ENCODE measurements around the gene GAS5.
"Not testable (repeated sequence)": the region's sequence is repeated elsewhere in the genome, so short reads cannot be mapped to it uniquely, and the experiment has no call there.

Gene GAS5

DNA sequence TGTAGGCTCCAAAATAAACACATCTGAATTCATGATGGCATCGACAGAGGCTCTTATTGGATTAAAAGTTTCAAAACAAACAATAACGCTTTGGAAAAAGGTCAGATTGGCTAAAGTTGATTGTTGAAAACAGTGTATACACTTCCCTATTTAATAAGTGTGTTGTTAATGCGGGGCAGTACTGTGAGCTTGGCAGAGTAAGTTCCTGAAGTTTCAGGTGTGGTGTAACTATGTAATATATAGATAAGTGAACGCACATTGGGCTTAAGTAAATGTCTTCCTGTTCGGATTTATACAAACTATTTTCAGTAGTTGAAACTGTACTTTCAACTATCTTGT lies 1.2 kb upstream of the GAS5 start:
- DNase-seq (ENCODE audit: low spot score): no peak

DNA sequence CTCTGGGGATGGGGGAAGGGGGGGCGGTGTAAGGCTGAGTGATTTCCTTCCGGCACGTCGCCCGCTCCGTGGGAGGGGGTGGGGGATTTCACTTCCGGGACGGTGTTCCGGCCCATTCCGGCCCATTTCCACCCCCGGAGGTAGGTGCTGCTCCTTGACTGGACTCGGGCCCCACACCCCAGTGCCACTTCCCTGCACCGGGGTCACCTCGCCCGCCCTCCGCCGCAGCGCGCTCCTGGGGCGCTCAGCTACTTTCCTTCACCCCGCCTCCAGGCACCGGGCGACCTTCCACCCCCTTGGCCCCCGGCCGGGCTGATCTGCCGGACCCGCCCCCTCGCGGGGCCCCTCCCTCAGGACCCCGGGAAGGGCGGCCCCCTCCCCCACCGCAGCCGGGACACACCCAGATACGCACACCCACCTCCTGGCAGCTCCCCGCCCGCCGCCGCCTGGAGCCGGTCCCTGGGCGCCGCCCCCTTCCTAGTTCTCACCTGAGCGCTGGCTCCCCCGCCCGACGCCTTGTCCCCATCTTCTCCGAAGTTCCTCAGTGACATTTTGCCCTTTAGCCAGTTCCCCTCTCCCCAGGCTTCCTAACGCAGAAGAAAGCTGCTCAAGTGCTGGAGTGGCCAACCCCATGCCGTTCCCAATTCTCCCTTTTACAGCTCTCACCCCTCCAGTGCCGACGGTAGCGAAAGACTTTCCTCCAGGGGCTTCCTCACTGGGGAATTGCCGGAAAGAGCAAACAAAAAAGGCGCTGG lies 654 bp upstream of the GAS5 start, which contains the start of gene ZBTB37:
Gene ZBTB37, plus strand, starts transcription at position 115 of the 755 bp plus-strand sequence. CDS start 1,846 bp downstream, outside the sequence.
- peak; percentile 91 for DNase-seq (ENCODE audit: low spot score)

DNA sequence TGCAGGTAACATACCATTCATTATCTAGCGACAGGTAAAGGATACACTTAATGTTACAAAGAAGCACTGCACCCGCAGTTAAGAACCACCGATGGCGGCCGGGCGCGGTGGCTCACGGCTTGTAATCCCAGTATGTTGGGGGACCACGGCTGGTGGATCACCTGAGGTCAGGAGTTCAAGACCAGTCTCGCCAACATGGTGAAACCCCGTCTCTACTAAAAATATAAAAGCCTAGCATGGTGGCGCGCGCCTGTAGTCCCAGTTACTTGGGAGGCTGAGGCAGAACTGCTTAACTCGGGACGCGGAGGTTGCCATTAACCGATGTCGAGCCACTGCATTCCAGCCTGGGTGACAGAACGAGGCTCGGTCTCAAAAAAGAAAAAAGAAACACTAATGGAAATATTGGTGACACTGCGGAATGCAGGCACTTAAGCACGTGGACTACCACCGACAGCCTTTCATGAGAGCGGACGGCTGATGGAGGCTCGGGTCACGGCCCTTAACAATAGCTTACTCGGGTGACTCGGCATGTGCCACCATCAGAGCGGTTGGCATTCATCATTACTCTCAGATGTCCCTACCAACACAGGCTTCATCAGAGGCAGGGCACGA lies 542 bp downstream of the GAS5 start:
- no peak for DNase-seq (ENCODE audit: low spot score)

DNA sequence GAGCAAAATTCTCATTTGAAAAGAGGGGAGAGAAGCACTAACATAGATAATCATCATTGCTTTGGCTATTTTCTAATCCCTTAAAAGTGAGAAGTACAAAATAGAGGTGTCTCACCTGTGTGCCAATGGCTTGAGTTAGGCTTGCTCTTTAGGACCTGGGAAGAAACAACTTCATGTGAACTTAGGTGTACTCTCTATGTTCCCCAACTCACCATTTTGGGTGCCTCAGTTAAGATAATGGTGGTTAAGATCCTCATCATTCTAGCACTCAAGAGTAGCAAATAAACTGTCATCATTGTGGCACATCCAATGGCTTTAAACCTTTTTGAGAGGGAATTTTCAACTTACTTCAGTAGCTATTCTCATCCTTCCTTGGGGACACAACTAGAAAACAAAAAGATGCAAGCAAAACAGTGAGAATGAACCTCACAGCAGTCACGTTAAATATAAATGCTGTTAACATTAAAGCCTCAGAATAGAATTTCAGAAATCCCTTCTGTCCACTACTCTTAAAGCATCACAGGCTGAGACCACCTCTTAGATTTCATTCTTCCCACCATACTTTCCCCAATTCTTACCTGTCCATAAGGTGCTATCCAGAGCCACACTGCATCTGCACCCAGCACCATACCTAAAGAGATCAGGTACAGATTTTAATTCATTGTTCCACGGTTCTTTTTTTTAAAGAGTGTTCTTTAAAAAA lies 1.2 kb downstream of the GAS5 start:
- DNase-seq (ENCODE audit: low spot score): no peak

GRCh38 chr1:173865468-173866164 lies 2.2 kb downstream of the GAS5 start:
- DNase-seq (ENCODE audit: low spot score): no peak

DNA sequence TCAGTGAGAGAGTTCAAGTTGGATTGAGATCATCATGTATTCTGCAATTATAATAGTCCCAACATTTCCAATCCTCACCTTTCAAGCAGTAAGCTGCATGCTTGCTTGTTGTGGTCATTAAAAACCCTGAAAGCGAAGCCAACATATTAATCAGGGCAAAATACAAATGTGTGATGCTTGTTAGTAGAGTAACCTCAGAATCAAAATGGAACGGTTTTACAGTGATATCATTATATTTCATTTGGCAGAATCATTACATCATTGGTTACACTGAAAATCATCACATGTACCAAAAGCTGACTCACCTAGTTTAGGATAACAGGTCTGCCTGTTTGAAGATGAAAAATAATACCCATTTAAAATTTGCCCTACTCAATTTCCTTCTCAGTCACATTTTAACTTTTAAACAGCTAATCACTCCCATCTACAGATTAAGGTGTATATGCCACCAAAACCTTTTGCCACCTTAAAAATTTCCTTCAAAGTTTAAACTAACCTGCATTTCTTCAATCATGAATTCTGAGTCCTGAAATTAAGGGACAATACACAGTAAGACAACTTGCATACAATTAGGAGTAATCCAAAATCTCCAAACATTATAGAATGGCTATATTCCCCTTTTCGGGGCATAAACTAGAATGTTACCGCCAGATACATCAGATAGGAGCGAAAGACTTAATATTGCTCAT lies 3.5 kb downstream of the GAS5 start:
- no peak for DNase-seq (ENCODE audit: low spot score)

DNA sequence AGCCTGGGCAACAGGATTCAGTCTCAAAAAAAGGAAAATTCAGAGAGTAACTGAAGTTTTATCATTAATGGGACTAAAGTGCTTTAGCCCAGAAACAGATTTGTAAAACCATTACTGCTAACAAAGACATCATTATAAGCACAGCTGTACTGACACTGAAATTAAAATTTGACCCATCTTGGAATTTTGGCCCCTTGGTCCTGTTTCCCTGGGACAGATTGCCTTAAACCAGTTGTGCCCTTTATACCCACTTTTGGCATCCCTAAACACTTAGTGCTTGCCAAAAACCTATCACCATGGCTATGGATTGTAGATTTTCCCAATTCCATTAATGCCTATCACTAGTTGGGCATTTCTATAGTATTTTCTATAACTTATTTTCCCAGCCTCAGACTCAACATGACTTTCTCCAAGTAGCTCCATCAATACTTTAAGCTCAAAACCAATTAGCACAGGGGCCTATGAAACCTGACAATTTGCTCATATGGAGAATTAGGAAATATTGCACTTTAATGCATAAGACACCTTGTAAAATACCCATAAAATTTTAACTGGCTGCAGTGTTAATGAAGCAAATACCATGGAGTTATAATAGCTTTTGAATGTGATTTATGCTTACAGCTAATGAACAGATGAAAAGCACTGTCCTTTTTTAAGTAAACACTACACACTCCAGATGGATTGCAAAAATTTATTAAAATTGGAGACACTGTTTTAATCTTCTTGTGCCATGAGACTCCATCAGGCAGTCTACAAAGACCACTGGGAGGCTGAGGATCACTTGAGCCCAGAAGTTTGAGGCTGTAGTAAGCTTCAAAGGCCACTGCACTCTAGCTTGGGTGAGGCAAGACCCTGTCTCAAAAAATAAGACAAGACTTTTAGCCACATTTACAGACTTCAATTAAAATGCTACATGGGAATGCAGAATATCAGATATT lies 4.3 kb downstream of the GAS5 start:
- DNase-seq (ENCODE audit: low spot score): no peak

- DNase-seq (ENCODE audit: low spot score): no peak
Observed at GRCh38 chr1:173862769-173863223, 5.0 kb downstream of the GAS5 start.

GRCh38 chr1:173862146-173862768 lies 5.5 kb downstream of the GAS5 start:
- DNase-seq (ENCODE audit: low spot score): peak; percentile 49

GRCh38 chr1:173861731-173862145 lies 6.1 kb downstream of the GAS5 start:
- DNase-seq (ENCODE audit: low spot score): peak; percentile 49

DNA sequence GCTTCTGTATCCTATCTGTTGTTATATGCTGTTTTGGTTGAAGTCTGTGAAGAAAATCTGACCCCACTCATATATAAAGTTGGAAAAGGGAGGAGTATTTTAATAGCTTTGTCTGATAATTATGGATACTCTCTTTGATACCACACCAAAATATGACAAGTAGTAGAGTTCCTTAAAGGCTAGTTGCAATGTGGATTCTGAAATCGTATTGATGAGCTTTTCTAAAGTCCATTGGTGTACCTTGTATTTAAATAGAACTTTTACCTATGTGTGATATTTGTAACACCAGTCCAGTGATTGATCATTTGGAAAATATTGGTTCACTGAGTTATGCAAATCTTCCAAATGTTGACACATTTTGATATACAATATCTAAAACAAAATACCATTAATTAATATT lies 7.7 kb downstream of the GAS5 start:
- DNase-seq (ENCODE audit: low spot score): no peak

GRCh38 chr1:173859547-173859946 lies 8.2 kb downstream of the GAS5 start:
- not testable (repeated sequence) for DNase-seq (ENCODE audit: low spot score)

DNA sequence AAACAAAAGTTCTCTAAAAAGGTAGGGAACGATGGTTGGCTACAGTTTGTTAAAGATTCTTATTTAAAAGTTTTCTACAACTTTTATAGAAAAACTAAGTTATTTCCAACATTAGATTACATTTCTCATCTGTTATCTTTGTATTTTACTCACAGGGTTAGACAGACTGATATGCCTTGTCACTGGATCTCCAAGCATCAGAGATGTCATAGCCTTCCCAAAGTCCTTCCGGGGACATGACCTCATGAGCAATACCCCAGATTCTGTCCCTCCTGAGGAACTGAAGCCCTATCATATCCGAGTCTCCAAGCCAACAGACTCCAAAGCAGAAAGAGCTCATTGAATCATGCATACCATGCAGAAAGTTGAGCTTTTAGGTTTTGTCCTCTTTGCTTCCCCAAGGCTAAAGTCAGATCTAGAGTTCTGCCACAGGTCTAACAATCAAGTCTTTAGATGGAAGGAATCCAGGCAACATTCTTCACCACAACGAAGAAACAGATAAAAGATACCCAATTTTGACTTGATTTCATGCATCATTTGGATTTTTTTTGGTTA lies 10.3 kb downstream of the GAS5 start:
- no peak for DNase-seq (ENCODE audit: low spot score)

DNA sequence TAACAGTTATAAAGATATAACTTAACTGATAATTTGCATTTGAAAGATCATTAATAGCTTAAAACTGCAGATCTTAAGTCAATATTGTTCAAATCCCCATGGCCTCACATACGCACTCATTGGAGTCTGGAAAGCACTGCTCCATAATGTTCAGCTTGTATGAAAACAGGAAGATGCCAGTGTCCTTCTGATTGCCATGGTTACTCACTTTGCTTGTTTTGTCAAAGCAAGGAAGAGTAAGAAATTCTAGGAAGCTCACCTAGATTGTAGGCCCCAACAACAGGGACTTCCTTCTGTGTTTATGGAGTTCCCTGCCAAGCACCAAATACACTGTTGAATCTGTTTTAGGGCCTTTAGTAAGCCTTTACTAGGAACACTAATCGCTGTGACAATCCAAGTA lies 10.9 kb downstream of the GAS5 start:
- DNase-seq (ENCODE audit: low spot score): no peak

- DNase-seq (ENCODE audit: low spot score): no peak
Observed at GRCh38 chr1:173856014-173856413, 11.8 kb downstream of the GAS5 start.

DNA sequence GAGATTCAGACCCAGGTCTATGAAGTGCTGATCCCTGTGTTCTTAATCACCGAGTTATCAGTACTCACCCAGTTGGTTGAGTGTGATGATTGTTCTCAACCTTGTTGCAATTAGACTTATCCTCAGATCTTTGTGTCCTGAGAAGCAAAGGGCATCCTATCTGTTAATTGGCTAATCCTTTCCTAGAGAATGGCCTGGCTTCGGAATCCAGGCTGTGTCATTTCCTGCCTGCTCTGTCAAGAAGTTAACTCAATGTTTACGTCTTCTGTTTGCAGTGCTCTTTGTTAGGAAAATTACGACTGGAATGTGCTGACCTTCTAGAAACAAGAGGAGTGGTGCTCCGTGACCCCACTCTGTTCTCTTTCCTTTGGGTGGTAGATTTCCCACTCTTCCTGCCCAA lies 14.7 kb downstream of the GAS5 start:
- DNase-seq (ENCODE audit: low spot score): no peak

DNA sequence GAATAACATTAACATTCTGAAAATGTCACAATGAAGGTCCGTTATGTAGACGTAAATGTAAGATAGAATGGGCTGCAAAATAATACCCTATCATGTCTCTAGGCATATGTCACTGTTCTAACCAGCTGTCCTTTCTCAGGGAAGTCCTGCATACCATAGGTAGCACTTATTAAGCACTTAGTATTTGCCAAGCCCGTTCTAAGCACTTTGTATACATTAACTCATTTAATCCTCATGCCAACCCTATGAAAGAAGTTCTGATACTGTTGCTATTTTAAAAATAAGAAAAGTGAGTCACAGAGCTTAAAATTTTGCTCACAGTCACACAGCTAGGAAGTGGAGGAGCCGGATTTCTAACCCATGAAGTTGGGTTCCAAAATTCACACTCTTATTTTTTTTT lies 15.7 kb downstream of the GAS5 start:
- no peak for DNase-seq (ENCODE audit: low spot score)

- no peak for DNase-seq (ENCODE audit: low spot score)
Observed at GRCh38 chr1:173832748-173833147, 35.0 kb downstream of the GAS5 start.

DNA sequence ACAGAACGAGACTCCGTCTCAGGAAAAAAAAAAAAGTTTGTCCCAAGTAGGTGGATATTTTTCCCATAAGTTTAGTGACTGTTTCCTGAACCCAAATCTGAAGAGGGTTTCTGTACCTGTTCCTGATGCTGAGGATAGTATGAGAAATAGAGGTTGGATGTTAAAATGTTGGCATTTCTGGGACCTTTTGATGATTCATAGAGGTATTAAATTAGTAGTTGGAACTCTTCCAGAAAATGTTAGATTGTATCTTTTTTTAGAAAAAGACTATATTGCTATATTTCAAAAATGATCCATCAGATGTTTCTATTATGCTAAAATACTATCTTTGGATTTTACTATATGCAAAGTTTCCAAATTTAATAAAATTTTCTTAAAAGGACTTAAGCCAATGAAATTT lies 40.2 kb downstream of the GAS5 start:
- DNase-seq (ENCODE audit: low spot score): no peak
